ENCODE measurements around the gene THAP7.

THAP7 gene

DNA sequence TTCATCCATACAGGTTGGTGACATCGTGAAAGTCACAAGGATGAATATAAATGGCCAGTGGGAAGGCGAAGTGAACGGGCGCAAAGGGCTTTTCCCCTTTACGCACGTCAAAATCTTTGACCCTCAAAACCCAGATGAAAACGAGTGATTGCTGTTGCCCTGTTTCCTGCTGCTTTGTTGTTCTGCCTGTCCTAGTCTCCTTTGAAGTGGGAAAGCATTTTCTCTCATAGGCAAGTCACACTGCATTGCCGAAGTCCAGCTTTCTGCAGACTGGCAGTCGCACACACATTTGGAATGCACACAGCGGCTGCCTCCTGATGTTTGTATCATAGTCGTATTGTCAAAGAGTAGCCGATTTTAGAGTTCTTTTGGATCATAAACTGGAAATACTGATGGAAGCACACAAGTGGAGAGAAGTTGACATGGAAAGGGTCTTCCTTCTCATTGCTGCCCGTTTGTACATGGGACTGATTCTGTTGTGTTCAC is 52.2 kb downstream of the THAP7 start:
- H3K9me2 ChIP-seq (replicated peaks; ENCODE audit: control insufficient read depth, low read length), result no peaks in the 10 kb centered on the region
- peaks cover 68% of the 10 kb centered on the region for H3K79me2 ChIP-seq (ENCODE audit: control insufficient read depth, low read length)
- H3K4me3 ChIP-seq (ENCODE audit: low read length), result no peak overlapping the region
- no peak overlapping the region for H3K4me2 ChIP-seq (ENCODE audit: low read length)
- H3K36me3 ChIP-seq (ENCODE audit: control insufficient read depth, low read length), result peaks cover 75% of the 10 kb centered on the region
- H3K27ac ChIP-seq (ENCODE audit: low read depth, low read length), result no peak overlapping the region
- peaks cover 11% of the 10 kb centered on the region for H4K20me1 ChIP-seq (ENCODE audit: control insufficient read depth, insufficient read depth, low read depth, low read length)
- no peaks in the 10 kb centered on the region for H3K4me1 ChIP-seq (ENCODE audit: control insufficient read depth, low read length)
- TF ChIP-seq, protein P1, sequence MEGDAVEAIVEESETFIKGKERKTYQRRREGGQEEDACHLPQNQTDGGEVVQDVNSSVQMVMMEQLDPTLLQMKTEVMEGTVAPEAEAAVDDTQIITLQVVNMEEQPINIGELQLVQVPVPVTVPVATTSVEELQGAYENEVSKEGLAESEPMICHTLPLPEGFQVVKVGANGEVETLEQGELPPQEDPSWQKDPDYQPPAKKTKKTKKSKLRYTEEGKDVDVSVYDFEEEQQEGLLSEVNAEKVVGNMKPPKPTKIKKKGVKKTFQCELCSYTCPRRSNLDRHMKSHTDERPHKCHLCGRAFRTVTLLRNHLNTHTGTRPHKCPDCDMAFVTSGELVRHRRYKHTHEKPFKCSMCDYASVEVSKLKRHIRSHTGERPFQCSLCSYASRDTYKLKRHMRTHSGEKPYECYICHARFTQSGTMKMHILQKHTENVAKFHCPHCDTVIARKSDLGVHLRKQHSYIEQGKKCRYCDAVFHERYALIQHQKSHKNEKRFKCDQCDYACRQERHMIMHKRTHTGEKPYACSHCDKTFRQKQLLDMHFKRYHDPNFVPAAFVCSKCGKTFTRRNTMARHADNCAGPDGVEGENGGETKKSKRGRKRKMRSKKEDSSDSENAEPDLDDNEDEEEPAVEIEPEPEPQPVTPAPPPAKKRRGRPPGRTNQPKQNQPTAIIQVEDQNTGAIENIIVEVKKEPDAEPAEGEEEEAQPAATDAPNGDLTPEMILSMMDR (IDR thresholded peaks at IDR 0.05; ENCODE audit: low read depth, low read length, poor library complexity, severe bottlenecking), result no peak
- TF ChIP-seq EZH2phosphoT487 (IDR thresholded peaks at IDR 0.05; ENCODE audit: borderline replicate concordance, low read length), result no peak
- H3K27me3 ChIP-seq (ENCODE audit: control insufficient read depth, low read length), result no peaks in the 10 kb centered on the region
- no peaks in the 10 kb centered on the region for H3F3A ChIP-seq (ENCODE audit: control insufficient read depth, insufficient read depth)
- H3K9me3 ChIP-seq (ENCODE audit: control insufficient read depth, insufficient read depth, low read length), result no peaks in the 10 kb centered on the region
